HG02973 (cell line): ENCODE data around the gene BCL2L1.
"Not testable (repeated sequence)": the region's sequence is repeated elsewhere in the genome, so short reads cannot be mapped to it uniquely, and the experiment has no call there.

Experiments used
- ATAC-seq: cut with Tn5 transposase; IDR thresholded peaks from one replicate; pipeline ENCODE4 v1.9.1; 2021; ENCODE audit warnings: moderate library complexity; ENCODE audit not compliant: unreplicated experiment

BCL2L1 gene

DNA sequence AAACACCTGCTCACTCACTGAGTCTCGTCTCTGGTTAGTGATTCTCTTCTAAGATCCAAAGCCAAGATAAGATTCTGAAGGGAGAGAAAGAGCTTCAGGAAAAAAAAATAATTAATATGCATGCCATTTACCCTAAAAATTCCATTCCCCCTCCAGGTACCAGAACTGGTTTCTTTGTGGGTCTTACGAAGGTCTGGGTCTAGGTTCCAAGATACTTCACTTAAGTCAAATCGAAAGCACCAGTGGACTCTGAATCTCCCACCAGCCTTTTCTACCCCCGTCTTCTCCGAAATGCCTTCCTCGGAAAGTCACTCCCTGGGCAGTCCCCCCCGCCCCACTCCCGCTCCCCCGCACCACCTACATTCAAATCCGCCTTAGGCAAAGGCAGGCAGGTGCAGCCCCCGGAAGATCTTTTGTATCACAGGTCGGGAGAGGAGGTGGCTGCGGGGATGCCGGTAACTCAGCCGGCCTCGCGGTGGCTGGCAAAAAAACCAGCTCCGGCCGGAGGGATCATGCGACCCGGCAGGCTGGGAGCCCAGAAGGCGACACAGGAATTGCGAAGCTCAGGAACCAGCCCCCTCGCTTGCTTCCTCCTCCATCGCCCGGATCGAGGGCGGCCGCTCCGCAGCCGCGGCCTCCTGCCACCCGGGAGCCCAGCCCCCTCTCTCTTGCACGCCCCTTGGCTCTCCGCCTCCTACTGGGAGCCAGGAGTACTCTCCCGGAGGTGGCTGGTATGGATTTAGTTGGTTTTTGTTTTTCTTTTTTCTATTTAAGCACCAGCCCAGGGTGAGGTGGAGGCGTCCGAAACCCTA, at the start of gene BCL2L1:
Gene BCL2L1 (minus strand): TSS at position 612 of the 812 bp plus-strand sequence. CDS start 650 bp downstream, outside the sequence.
- no peak for ATAC-seq

DNA sequence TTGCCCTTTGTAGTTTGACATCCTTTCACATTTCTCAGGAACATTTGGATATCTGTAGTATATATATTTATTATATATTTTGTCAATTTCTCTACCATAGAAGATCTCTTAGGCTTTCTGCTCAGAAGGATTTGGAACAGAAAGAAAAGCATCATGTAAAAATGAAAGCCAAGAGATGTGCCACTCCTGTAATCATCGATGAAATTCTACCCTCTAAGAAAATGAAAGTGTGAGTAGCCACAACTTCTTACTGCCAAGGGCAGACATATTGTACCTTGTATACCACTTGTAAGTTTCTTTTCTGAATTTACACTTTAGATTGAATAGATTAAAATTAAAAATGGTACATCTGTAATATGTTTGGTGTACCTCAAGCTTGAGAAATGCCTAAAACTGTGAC, 47.6 kb upstream of the BCL2L1 start:
- no peak for ATAC-seq

DNA sequence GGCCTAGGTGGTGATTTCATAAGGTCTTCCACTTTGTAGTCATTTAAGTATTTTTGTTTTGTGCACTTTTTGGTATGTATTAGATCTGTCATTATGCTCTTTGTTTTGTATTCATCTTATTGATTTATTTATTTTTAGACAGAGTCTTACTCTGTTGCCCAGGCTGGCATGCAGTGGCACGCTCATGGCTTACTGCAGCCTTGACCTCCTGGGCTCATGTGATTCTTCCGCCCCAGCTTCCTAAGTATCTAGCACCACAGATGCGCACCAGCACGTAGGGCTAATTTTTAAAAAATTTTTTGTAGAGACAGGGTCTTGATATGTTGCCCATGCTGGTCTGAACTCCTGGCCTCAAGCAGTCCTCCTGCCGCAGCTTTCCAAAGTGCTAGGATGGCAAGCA, 47.0 kb upstream of the BCL2L1 start:
- ATAC-seq, result no peak

DNA sequence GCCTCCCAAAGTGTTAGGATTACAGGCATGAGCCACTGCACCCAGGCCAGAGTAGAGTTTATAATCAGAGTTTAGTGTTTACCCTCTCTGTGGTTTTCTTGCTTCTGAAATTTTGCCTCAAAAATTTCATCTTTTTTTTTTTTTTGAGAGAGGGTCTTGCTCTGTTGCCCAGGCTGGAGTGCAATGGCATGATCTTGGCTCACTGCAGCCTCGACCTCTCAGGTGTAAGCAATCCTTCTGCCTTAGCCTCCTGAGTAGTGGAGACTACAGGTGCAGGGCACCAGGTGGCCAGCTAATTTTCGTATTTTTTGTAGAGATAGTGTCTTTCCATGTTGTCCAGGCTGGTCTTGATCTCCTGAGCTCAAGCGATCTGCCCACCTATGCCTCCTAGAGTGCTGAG, 45.1 kb upstream of the BCL2L1 start:
- ATAC-seq, result no peak

DNA sequence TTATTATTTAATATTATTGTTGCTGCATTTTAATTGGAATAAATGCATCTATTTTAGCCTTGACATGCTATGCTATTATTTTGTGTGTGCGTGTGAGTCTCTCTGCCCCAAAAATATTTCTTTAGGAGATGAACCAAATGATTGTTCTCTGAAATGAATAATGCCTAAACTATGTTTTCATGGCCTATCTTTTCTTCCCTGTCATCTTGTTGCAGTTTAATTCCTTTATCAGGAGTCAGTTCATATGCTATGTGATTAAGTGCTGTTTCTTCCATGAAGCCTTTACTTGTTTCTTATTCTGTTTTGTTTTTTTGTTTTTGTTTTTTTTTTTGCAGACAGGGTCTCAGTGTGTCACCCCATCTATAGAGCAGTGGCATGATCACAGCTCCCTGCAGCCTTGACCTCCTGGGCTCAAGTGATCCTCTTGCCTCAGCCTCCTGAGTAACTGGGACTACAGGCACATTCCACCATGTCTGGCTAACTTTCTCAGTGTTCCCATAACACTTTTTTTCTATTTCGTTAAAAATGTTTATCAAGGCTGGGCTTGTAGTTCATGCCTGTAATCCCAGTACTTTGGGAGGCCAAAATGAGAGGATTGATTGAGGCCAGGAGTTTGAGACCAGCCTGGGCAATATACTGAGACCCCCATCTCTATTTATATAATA, 42.1 kb upstream of the BCL2L1 start:
- ATAC-seq, result no peak

DNA sequence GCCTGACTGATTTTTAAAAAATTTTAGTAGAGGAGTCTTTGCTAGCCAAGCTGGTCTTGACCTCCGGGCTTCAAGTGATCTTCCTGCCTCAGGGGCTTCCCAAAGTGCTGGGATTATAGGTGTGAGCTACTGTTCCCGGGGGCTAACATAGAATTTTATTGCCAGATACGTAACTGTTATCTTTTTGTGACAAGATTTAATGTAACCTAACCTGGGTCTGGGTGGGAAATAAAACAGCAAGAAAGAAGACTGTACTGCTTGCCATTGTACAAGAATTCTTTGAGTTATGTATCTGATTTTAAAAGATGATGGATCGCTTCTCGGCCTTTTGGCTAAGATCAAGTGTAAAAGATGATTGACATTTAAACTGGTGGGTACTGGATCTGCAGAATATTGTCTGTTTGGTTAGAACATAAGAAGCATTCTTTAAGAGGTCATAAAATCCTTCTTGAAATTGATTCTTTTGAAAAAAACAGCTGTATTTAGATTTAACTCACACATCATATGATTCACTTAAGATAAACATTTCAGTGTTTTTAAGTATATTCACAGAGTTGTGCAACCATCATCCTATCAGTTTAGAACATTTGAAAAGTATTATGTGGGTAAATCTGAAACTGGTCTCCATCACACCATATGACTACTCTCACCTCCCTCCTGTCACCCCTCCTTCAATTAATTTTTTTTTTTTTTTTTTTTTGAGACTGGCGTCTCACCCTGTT, 38.0 kb upstream of the BCL2L1 start:
- no peak for ATAC-seq

DNA sequence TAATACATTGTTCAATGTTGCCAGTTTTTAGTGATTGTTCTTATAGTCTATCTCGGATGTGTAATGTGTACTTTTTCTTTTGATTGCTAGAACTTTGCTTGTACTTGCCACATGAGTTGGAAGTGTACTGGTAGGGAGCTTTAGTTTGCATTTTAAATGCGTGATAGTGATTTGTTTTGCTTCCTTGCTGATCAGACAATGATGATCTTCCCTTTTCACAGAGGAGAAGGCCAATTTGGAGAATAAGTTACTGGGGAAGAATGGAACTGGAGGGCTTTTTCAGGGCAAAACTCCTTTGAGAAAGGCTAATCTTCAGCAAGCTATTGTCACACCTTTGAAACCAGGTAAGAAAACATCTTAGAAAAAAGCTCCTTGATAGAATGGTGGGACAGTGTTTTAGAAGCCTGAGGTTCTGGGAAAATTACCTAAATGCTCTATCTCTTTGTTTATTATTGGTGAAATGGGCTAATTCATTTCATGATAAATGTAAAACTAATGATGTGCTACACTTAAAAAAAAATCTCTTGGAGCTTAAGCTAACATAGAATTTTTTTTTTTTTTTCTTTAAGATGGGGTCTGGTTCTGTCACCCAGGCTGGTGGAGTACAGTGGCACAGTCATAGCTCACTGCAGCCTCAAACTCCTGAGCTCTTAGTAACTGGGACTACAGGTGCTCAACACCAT, 37.3 kb upstream of the BCL2L1 start:
- ATAC-seq, result no peak

DNA sequence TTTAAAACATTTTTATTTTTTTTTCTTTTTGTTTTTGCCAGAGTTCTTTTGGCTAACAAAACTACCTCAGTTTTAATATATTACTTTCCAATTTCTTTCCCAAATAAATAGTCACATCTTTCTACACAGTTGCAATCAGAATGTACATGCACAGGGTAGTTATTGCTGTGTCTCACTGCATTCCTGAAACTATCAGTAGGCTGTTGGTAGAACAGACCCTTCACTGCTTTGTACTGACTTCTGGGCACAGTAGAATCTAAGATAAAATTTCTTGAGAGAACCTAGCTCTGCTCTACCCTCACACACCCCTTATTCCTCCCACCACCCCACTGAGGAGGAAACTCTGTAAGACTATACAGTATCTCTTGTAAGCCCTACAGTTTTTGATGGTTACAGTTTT, 36.3 kb upstream of the BCL2L1 start:
- ATAC-seq, result no peak

DNA sequence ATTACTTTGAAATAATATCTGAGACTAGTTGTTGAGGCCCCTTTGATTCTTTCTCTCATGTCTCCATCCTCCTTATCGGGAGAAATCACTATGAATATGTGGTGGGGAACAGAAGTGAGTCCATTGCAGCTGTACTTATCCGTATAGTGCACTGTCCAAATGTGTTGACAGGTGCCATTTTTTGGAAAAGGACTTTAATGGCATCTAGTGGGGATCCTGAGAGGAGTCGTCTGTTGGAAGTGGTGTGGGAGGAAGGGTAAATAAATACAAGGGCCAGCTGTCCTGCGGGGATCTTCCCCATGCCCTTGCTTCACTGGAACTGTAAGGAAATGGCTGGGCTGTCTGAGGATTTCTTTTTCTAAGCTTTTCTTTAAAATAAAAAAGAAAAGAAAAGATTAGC, 35.9 kb upstream of the BCL2L1 start:
- ATAC-seq, result no peak

DNA sequence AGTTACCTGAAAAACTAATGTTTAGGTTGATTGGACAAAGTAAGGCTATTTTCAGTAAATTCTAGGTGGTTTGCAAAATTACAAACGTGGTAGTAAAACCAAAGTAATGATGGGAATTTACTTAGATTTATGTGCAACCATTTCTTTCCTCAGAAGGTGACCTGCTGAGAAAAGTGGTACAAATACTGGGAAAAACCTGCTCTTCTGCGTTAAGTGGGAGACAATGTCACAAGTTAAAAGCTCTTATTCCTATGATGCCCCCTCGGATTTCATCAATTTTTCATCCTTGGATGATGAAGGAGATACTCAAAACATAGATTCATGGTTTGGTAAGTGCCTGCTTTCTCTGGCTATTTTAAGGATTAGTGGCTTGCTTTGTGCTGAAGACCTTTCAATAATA, 34.6 kb upstream of the BCL2L1 start:
- ATAC-seq, result no peak

DNA sequence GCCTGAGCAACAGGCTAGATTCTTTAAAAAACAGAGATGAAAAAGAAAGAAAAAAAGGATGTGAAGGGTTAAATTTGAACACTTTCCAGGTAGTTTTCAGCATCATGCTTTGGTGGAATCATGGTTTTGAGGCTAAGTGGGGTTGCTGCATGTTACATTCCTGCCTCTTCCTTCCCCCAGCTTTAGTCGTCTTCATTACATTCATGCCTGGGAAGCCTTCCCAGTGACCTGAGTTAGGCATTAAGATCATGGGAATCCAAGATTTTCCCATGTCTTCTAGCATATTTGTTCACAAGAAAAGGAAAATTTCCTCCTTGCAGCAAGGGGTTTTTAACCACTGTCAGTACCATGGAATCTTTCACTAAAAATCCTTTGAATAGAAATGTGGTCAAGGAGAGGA, 28.5 kb upstream of the BCL2L1 start:
- ATAC-seq, result no peak

DNA sequence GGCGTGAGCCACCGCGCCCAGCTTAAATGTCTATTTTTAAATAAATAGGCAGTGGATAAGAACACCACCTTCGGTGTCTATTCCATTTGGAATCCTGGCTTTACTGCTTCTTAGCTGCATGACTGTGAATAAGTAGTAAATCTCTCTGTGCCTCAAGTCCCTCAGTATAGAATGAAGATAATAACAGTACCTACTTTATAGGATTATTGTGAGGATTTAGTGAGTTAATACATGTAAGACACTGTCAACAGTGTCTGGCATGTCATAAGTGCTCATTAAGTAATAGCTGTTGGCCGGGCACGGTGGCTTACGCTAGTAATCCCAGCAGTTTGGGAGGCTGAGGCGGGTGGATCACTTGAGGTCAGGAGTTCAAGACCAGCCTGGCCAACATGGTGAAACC, 26.6 kb upstream of the BCL2L1 start:
- ATAC-seq, result no peak

DNA sequence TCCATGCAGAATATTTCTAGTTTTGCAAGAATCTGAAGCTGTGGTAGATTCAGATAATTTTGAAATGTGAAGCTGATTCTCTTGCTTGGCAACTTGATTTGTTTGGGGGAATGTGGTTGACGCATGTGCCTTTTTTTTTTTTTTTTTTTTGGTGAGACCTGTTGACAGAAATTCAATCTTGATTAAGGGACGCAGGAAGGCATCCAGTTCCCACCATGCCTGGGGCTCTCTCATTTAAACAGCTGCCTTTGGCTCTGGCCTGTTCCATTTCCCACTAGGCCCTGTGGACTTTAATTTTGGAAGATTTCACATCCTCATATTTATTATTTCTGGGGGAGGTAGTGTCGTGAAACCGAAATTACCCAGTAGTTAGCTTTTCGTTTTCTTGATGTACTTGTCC, 25.0 kb upstream of the BCL2L1 start:
- ATAC-seq, result no peak

DNA sequence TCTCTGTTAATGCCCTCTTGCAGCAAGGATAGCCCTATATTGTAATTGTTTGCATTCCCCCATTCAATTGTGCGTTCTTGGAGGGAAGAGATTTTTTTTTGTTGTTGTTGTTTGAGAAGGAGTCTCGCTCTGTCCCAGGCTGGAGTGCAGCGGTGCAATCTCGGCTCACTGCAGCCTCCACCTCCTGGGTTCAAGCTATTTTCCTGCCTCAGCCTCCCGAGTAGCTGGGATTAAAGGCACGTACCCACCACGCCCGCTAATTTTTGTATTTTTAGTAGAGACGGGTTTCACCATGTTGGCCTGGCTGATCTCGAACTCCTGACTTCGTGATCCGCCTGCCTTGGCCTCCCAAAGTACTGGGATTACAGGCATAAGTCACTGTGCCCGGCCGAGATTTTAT, 24.4 kb upstream of the BCL2L1 start:
- not testable (repeated sequence) for ATAC-seq

DNA sequence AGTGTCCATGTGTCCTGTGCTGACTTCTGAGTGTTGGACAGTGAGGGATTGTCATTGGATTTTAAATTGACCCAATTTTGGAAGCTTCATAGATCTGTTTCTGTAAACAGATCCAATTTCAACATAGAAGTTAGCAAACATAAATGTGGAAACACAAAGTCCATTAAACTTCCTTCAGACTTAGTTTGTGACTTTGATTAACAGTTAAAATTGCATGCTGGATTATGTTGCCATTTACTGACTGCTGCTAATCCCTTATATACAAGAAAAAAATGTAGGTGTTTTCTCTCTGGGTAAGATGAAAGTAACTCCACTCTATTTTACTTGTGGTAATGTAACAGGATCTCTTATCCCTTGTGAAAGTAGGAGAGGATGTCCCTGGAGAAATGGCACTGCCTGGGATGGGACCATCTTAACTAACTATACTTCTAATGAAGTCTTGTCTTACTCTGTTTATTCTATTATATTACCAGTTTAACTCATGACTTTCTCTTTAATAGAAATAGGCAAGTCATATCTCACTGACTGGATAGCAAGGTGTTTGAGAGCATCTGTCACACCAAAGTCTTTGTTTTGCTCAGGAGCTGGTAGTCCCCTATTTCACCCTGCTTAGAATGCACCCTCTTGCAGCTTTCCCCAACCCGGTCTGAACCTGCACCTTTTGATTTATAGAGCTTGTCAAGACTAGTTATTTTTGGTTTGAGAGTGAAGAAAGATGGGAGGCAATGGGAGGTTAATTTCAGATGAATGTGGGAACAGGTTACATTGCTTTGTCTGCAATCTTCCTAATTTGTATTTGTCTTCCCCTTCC, 23.6 kb upstream of the BCL2L1 start:
- no peak for ATAC-seq

DNA sequence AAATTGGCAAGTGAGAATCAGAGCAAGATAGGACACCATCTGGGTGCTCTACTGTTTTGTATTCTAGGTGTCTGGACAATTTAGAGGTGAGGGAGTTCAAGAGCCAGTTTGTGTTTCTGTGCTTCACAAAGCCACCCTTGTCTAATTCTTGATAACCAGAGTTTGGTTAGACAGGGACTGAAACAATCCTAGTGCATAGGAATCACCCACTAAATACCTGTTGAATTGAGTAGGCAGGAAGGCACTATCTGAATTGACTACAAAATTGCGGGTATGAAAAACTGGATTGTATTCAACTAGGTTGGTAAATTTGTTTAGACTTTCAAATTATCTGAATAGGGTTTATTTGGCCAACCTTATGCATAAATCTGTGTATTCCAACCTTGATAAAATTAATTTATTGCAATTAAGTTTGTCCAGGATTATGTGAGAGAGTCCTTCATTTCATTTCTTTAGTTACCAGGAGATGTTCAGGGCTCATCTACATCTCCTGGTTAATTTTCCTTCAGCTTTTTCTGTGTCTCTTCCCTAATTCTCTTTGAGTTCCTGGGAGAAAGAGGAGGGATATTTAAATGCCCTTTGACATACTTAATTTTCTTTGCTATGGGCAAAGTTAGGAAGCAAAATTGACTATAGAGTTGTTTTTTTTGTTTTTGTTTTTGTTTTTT, 18.1 kb upstream of the BCL2L1 start:
- ATAC-seq, result no peak

DNA sequence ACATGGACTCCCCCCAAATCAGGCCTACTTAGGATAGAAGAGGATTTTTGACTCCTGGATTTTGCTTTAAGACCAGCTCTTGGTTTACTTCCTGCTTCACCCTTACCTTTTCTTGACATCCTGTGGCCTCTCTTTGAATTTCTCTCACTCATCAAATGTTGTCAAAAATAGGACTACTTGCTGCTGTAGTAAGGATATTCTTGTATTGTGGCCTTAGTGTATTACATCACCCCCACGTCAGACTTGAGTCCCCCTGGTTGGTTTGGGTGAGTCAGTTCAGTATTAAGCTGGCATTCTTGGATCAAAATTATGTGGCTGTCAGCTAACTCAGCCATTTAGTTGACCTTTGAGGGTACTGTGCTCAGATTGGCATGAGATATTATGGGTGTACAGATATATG, 17.5 kb upstream of the BCL2L1 start:
- ATAC-seq, result no peak

DNA sequence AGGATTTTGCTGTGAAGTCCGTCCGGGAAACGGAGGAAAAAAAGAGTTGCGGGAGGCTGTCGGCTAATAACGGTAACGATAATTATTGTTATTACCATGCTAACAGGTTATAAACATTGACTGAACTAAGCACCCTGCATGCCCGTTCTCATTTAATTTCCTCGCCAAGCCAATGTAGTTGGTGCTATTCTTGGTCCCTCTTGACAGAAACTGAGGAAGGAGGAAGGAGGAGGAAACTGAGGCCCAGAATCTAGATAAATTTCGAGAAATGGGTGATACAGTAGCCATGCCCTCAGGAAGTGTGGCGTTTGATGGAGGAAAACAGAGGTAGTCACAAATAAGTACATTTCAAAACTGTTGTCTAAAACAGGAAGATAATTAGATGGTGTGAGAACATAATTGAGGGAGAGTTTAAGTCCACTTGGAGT, 16.9 kb upstream of the BCL2L1 start:
- peak; percentile 14 for ATAC-seq

DNA sequence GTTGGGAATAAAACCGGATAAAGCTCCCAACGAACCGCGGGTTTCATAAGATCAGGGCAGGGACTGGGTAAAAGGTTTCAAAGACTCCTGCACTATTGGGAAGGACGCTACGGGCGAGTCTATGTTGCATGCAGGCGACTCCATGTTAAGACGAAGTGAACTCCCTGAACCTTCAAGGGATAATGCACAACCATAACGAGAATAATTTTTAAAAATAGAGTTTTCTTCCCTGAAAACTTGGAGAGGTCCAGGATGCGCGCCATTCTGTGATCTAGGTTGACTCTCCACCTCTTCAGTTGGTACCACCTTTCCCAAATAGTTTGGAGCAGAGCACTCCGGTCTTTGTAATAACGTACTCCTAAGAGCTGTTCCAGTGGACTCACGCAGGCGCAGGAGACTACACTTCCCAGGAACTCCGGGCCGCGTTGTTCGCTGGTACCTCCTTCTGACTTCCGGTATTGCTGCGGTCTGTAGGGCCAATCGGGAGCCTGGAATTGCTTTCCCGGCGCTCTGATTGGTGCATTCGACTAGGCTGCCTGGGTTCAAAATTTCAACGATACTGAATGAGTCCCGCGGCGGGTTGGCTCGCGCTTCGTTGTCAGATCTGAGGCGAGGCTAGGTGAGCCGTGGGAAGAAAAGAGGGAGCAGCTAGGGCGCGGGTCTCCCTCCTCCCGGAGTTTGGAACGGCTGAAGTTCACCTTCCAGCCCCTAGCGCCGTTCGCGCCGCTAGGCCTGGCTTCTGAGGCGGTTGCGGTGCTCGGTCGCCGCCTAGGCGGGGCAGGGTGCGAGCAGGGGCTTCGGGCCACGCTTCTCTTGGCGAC, 16.3 kb upstream of the BCL2L1 start, which contains the start of gene TPX2:
Gene TPX2 (plus strand): TSS at position 562 of the 821 bp plus-strand sequence. CDS start 18,187 bp downstream, outside the sequence.
- peak; percentile 94 for ATAC-seq
